G401 (cell line): ENCODE results near the gene KAZN. TPM values are rescaled to one million over a fixed set of nuclear protein-coding genes. Genes with fewer than 3 reads are reported as not detected.
"Not testable (repeated sequence)": the region's sequence is repeated elsewhere in the genome, so short reads cannot be mapped to it uniquely, and the experiment has no call there.

Source experiments
- DNase-seq: peaks from one replicate; pipeline ENCODE4 v3.0.0-alpha.2; 2015; ENCODE audit warnings: low spot score
- in situ Hi-C: cut with HindIII; loops from 2 replicates; pipeline ENCODE4 v1.10.0; 2016; ENCODE audit warnings: low sequenced_read_pairs, mixed read lengths
- total RNA-seq: library from RNA; depleted of rRNA; stranded (reverse); fragments of >200 nt; shearing (Covaris generic); gene quantifications from 2 replicates; pipeline ENCODE4 v1.2.3, GENCODE V29; 2014

Gene KAZN
- total RNA-seq, 1 experiment from 2014 or later, result 9.8 TPM

DNA sequence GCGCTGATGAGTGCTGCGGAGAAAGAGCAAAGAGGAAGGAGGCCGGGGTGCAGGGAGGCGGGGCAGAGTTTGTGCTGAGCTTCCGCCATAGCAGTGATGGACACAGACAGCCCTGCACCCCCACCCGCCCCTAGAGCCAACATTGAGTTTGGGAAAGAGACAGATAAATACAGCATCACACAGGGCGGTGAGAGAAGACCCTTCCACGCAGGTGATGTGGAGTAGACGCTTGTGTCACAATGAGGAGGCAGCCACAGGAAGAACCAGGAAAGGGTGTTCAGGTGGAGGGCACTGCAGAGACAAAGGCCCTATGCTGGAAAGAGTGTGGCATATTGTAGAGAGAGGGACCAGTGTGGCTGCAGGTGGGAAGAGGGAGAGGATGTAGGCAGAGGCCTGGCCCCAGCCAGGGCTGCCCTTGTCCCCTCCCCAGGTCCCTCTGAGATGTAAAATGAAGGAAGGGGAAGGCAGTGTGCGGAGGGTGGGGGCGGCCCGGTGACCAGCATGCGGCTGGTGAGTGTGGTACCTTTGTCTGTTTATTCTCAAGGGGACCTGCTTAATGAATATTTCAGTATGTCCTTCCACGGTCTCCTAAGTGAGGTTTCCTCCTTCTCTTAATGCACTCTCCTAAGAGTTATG is 360.7 kb downstream of the KAZN start:
- in situ Hi-C loops, result no loop called here
- no peak for DNase-seq

DNA sequence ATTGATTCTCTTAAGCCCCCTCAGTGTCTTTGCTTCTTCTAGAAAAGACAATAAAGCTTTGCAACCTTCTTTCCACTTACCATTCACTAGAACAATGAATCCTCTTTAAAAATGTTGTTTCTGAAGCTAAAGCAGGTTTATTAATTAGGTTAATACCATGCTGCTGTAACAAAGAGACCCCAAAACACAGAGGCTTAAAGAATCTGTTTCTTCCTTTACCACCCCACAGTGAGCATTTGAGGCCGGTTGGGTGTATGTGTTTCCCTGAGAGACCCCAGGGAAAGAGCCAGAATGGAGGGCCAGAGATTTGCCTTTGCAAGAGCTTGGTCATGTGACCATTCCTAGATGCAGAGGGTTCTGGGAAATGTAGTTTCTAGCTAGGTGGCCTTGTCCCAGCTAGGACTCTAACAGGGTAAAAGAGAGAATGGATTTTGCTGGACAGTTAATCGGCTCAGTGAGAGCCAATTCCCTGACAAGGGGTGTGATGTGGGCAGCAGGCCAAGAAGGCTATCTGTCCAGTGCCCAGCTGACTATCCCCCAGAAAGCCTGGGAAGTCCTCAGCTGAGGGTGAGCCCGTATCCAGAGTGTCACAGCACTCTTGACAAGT is 363.3 kb downstream of the KAZN start:
- DNase-seq, result peak; percentile 50
- in situ Hi-C loops, result no loop called here

DNA sequence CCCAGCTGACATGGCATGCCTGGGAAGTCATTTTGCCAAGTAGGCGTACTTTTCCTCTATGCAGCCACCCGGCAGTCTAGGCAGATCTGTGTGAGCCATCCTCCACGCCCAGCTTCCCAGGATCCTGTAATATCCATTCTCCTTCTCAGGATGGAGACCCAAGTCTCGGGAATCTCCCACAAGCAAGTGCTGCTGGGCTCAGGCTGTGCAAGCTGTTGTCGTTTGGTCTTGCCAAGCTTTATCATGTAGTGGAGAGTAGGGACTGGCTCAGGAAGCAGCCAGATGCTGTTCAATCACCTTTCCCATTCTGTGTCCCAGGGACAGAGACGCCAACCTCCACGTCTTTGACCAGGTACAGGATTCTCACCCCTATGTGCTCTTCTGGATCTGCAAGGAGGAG is 363.9 kb downstream of the KAZN start:
- in situ Hi-C loops, result no loop called here
- peak; percentile 78 for DNase-seq

DNA sequence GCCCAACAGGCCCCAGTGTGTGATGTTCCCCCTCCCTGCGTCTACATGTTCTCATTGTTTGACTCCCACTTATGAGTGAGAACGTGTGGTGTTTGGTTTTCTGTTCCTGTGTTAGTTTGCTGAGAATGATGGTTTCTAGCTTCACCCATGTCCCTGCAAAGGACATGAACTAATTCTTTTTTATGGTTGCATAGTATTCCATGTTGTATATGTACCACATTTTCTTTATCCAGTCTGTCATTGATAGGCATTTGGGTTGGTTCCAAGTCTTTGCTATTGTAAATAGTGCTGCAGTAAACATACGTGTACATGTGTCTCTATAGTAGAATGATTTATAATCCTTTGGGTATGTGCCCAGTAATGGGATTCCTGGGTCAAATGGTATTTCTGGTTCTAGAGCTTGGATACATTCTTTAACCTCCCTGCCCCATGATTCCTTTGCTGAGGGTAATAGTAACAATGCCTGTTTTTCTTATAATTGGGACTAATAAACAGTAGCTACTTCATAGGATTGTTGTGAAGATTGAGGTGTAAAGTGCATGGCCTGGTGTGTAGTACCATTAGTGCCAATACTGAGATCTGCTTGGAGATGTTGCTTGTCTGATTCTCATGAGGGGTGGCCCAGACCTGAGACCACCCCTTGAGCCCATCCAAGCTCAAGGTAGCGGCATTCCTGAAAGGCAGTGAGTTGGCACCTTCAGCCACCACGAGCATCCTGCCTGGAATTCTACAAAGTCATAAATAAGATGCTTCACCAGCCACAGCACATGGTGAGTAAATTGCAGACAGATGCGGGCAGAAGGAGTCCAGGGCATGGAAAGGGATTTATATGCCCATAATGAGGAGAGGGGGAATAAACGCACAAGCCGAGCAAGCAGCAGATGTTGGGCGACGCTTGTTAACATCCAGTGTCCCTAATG is 365.6 kb downstream of the KAZN start:
- in situ Hi-C loops, DNase-seq: not testable (repeated sequence)

DNA sequence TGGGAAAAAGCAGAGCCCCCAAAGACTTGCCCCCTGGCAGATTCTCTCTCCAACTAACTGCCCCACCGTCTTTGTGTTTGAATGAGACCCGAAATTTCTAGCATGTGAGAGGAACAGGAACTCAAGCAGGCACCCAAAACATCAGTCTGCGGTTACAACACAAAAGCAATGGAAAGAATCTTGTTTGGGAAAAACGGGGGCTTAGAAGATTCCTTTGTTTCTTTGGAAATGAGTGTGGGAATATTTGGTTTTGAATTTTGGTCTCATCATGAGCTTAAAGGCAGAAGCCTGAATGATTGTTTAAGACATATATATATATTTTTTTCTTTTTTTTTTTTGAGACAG is 366.2 kb downstream of the KAZN start:
- no peak for DNase-seq
- in situ Hi-C loops, result no loop called here

DNA sequence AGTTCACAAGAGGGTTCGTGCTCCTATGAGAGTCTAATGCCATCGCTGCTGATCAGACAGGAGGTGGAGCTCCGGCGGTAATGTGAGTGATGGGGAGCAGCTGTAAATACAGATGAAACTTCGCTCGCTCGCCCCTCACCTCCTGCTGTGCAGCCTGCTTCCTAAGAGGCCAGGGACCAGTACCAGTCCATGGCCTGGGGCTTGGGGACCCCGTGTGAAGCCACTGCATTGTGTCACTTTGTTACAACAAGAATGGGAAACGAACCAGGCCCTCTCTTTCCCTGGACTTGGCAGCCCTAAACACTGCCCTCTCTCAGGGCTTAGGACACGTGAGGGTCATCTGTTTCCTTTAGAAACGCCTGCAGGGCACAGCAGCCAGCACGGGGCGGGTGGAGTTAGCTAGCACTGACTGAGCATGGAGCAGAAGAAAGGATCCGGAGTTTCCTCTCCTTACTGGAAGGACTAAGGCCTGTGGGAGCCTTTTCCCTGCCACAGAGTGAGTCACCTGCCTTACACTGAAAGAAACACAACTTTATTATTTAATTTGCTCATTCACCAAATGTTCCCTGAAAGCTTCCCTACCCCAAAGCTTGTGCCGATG is 369.9 kb downstream of the KAZN start:
- in situ Hi-C loops, result no loop called here
- DNase-seq, result no peak

DNA sequence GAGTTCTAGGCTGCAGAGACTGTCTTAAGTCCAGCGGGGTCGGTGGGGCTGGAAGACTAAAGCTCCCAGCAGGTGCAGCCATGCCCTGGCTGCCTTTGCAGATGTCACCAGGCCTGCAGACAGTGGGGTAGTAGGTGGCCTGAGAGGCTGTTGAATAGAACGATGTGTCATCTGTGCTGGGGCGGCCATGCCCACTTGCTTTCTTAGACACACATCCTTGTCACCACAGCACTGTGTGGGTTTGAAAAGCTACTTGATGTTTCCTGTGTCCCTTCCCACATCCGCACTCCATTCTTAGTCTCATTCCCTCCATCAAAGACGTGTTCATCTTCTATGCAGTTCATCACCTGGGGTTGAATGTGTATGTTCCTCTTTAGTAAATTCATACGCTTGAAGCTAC is 370.5 kb downstream of the KAZN start:
- in situ Hi-C loops, result no loop called here
- no peak for DNase-seq

DNA sequence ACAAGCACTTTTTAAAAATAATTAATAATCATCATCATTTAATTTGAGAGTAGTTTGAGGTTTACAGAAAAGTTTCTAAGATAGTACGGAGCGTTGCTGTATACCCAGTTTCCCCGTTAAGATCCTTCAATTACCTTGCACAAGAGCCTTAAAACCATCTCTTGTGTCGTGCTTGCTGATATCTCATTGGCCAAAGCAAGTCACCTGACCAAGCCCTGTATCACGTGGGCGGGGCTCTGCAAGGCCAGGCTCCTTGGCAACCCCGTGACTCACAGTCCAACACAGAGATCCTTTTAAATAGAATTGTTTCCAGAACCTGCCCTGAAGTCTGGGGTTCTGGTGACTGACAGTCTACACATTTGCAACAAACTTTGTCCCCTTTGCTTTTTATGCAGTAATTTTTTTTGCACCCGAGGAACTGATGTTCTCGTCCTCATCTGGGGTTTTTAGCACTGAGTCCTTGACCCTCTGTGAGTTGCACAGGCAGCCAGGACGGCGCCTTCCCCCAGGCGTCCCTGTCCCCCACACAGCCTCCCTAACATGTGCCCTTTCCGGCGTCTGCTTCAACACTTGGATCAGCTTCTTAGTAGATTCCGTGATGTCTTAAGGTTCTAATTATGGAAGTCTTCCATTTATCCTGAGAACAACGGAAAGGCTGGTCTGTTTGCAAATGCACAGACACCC is 371.8 kb downstream of the KAZN start:
- in situ Hi-C loops, result no loop called here
- DNase-seq, result no peak

DNA sequence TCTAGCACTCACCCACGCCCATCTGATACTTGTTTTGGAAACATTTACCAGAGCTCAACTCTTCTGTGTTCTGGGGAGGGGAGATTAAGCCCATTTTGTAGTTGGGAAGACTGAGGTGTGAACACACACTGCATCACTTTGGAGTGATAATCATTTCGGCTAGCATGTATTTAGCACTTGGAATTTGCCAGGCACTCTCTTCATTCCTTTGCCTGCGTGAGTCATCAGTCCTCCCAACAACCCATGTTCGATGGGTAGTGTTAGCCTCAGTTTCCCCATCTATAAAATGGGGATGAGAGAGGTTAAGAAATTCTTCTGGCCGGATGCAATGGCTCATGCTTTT is 372.3 kb downstream of the KAZN start:
- DNase-seq, result no peak
- in situ Hi-C loops, result no loop called here

DNA sequence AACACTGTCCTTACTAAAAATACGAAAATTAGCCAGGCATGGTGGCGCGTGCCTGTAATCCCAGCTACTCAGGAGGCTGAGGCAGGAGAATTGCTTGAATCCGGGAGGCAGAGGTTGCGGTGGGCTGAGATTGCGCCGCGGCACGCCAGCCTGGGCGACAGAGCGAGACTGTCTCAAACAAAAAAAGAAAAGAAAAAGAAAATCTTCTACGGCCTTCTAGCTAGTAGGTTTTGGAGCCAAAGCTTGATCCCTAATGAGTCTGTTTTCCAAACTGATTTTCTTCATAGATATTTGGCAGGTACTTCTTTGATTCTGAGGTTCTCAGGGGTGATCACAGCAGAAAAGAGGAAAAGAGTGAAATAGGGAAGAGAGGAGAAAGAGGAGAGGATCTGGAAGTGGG is 372.7 kb downstream of the KAZN start:
- no peak for DNase-seq
- in situ Hi-C loops, result no loop called here

DNA sequence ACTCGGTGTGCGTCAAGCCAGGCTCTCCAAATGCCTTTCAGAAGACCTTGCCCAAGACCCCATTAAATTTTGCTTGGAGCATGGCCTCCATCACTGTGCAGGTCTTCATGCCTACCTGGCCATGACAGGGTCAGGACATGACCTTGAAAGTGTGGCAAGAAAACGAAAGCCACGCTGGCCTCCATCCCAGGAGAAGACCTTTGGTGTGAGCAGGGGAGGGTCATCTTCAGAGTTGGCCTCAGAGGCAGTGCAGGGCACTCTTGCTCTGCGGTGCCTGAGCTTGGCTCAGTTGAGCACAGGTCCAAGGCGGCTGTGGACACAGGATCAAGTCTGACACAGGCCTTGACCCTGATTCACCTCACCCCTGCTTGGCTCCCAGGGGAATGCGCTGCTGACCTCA is 373.6 kb downstream of the KAZN start:
- in situ Hi-C loops, result no loop called here
- DNase-seq, result no peak

DNA sequence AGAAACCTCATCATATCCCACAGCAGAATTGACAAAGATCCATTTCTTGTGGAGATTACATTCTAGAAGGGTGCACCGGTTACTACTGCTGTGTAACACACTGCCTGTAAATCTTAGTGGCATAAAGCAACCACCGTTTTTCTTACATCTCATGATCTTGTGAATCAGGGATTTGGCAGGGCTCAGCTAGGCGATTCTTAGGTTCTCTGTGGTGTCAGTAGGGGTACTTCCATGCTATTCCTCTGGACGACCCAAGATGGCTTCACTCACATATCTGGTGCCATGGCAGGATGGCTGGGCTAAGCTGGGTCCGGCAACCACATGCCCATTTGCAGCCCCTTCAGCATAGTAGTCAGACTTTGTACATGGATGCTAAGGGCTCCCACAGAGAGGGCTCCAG is 375.3 kb downstream of the KAZN start:
- in situ Hi-C loops, result no loop called here
- no peak for DNase-seq

DNA sequence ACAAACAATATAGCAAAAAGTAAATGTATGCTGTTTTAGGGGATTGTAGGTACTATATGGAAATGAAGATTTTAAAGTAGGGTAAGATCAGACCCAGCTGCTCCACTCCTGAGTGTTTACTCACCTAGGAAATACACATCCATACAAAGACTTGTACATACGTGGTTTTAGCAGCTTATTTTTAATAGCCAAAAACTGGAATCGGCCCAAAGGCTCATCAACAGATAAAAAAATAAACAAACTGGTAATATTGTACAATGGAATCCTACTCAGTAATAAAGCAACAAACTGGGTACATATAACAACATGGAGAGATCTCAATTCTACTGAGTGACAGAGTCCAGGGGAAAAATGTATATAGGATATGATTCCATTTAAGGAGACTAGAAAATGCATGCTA is 375.9 kb downstream of the KAZN start:
- in situ Hi-C loops, result no loop called here
- DNase-seq, result no peak

DNA sequence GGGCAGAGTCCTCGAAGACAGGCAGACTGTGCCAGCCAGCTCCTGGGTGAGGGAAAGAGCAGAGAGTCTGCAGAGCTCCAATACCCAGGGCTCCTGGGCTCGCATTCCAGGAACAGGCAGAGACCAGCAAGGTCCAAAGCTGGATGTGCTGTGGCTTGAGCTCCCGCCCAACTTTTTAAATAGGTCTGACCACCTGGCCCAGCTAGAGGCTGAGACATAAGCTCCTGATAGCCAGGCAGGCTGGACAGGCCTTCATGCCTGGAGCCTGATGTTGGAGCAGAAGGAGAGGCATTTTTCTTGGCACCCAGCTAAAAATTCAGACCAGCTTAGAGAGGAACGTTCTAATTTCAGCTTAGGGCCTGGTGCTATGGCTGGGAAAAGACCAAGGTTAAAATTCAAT is 376.6 kb downstream of the KAZN start:
- DNase-seq, result peak; percentile 97
- in situ Hi-C loops, result no loop called here

DNA sequence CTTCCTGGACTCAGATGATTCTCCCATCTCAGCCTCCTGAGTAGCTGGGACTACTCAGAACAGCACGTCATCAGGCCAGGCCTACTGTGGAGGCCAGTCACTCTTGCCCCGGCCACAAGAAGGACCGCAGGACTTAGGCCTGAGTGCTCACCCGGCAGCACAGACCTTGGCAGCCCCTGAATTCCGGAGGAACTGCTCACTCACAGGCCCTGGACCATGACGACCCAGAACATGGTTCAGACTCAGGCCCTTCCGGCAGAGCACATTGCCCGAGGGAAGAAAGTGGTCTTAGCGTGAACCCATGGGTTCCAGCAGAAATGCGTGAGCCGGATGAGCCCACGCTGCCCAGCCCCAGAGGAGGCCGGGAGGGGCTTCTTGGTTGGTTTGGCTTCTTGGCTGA is 377.8 kb downstream of the KAZN start:
- no peak for DNase-seq
- in situ Hi-C loops, result no loop called here

DNA sequence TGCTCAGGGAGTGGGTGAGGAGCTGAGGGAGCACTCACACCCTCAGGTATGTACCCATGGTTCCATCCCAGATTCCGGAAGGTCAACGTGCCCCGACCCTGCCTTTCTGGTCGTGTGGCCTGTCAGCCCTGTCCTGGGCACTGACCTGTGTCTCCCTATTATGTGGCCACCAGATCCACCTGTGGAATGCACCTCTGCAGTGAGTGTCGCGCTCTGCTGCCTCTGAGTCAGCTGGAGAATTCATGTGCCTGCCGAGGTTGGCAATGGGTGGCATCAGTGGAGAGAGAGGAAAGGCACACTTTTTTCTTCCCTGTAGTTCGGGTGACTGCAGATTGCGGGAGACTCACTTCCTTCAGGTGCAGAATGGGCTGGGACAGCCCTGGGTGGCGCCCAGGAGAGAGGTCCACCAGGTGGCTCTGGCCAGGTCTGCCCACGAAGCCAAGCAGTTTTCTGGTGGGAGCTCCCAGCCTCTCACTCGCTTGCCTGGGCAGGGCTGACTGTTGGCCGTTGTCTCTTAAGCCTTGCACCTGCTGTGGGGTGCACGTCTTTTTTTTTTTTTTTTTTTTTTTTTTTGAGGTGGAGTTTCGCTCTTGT is 378.9 kb downstream of the KAZN start:
- in situ Hi-C loops, result no loop called here
- no peak for DNase-seq

DNA sequence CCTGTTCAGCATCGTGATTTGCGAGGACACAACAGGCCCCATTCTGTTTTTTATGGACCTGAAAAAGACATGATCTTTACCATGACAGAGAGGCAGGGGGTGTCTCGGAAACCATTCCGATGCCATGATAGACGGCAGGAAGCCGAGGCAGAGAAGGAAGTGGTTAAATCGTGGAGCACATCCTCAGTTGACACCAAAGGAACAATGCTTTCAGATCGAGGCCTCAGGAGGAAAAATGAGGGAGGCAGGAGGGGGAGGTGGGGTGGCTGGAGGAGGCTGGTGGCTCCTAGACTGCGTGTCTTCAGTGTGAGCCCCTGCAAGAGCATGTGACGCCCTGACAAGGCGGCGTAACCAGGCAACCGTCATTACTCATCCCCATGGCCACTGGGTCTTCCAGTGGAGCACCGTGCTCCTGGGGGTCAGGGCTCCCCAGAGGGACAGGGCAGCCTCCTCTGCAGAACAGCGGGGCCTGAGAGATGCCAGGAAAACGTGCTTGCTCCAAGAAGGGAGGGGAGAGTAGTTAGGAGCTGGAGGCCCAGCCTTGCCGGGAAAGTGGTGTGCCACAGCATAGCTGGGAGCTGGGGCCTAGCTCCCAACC is 382.2 kb downstream of the KAZN start:
- no peak for DNase-seq
- in situ Hi-C loops, result no loop called here

DNA sequence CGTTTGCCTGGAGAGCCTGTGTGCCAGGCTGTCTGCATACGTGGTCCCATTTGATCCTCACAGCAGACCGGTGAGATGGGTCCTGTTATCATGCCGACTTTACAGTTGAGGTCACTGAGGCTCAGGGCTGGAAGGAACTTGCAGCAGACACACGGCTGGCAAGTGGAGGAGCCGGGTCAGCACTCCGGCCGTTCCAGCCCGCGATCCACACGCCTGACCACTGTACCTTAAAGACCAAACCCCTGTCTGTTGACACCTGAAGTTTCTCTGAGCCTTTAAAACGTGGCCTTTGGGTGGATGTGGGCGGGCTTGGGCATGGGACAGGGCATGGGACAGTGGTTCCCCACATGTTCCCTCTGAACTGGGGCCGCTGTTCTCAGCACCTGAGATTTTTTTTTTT is 383.5 kb downstream of the KAZN start:
- in situ Hi-C loops, result no loop called here
- DNase-seq, result no peak

DNA sequence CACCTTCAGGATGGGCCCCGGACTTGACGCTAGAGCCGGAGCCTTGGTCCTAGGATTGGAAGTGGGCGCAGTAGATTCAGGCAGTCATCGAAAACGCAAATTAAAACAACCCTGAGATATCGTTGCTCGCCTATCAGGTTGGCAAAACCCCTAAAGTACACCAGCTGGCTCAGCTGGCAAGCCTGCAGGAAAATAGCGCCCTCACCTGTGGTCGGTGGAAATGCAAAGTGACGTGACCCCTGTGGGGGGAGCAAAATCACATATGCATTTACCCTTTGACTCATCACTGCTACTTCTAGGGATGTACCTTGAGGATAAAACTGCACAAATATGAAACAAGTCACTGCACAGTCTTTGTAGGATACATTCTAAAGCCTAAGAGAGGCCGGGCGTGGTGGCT is 384.8 kb downstream of the KAZN start:
- DNase-seq, result peak; percentile 29

More for the DNA sequence above, 384.8 kb downstream of the KAZN start:
- in situ Hi-C loops, result no loop called here
